MM.1S (cell line): ENCODE data around the gene ENC1.

Source experiments
- DNase-seq: peaks from one replicate; pipeline ENCODE4 v3.0.0-alpha.2; 2015
- H2AFZ ChIP-seq: fragments of 300-600 bp; sonication (generic); 2 replicates; pipeline ENCODE4 v1.6.0; 2016; ENCODE audit warnings: antibody characterized with exemption, low read length
- H3F3A ChIP-seq: fragments of 300-600 bp; sonication (generic); 2 replicates; pipeline ENCODE4 v1.6.1; 2016; ENCODE audit warnings: mild to moderate bottlenecking, antibody characterized with exemption, low read length, moderate library complexity, mixed read lengths; ENCODE audit not compliant: insufficient read depth
- H3K27ac ChIP-seq: fragments of 300-600 bp; sonication (generic); 2 replicates; pipeline ENCODE4 v1.5.1; 2016; ENCODE audit warnings: mild to moderate bottlenecking, low read length
- H3K27me3 ChIP-seq: fragments of 300-600 bp; sonication (generic); replicated peaks from 2 replicates; pipeline ENCODE4 v1.6.0; 2016; ENCODE audit warnings: low read length; ENCODE audit not compliant: insufficient read depth
- H3K36me3 ChIP-seq: fragments of 300-600 bp; sonication (generic); replicated peaks from 2 replicates; pipeline ENCODE4 v1.6.1; 2016; ENCODE audit warnings: mild to moderate bottlenecking, low read length, mixed read lengths; ENCODE audit not compliant: insufficient read depth
- H3K4me1 ChIP-seq: fragments of 300-600 bp; sonication (generic); 2 replicates; pipeline ENCODE4 v1.6.1; 2016; ENCODE audit warnings: low read length, mixed read lengths
- H3K4me2 ChIP-seq: fragments of 300-600 bp; sonication (generic); 2 replicates; pipeline ENCODE4 v1.6.0; 2016; ENCODE audit warnings: low read depth, low read length
- H3K4me3 ChIP-seq: fragments of 300-600 bp; sonication (generic); 2 replicates; pipeline ENCODE4 v1.5.1; 2016; ENCODE audit warnings: low read length, mixed read lengths
- H3K79me2 ChIP-seq: fragments of 300-600 bp; sonication (generic); 2 replicates; pipeline ENCODE4 v1.6.1; 2016; ENCODE audit warnings: mixed run types, low read length, mixed read lengths
- H3K9ac ChIP-seq: fragments of 300-600 bp; sonication (generic); 2 replicates; pipeline ENCODE4 v1.6.1; 2016; ENCODE audit warnings: low read length, mixed read lengths
- H3K9me2 ChIP-seq: fragments of 300-600 bp; sonication (generic); replicated peaks from 2 replicates; pipeline ENCODE4 v1.6.1; 2016; ENCODE audit warnings: mild to moderate bottlenecking, low read length, mixed read lengths; ENCODE audit not compliant: insufficient read depth
- H3K9me3 ChIP-seq: fragments of 300-600 bp; sonication (generic); replicated peaks from 2 replicates; pipeline ENCODE4 v1.6.1; 2016; ENCODE audit warnings: mild to moderate bottlenecking, low read length, mixed read lengths; ENCODE audit not compliant: insufficient read depth
- H4K20me1 ChIP-seq: fragments of 300-600 bp; sonication (generic); 2 replicates; pipeline ENCODE4 v1.6.1; 2016; ENCODE audit warnings: mild to moderate bottlenecking, low read length, moderate library complexity, mixed read lengths; ENCODE audit not compliant: insufficient read depth
- CTCF ChIP-seq: fragments of 300-600 bp; sonication (generic); IDR thresholded peaks from 2 replicates; pipeline ENCODE4 v1.5.1; 2016; ENCODE audit warnings: antibody characterized with exemption, low read length, mixed read lengths
- EZH2 ChIP-seq: fragments of 300-600 bp; sonication (generic); optimal IDR thresholded peaks from 2 replicates; pipeline ENCODE3; 2017; ENCODE audit warnings: low read depth, mild to moderate bottlenecking, antibody characterized with exemption, low read length, mixed read lengths
- EZH2phosphoT487 ChIP-seq: fragments of 300-600 bp; sonication (generic); IDR thresholded peaks from 2 replicates; pipeline ENCODE4 v1.6.1; 2018; ENCODE audit warnings: antibody characterized with exemption, low read length

ENC1 gene

GRCh38 chr5:74612045-74612444 lies 28.5 kb downstream of the ENC1 start:
- H4K20me1 ChIP-seq = no peaks in the 10 kb centered on the region
- no peaks in the 10 kb centered on the region for H3K79me2 ChIP-seq
- no peak overlapping the region for H3K27ac ChIP-seq
- no peak overlapping the region for H2AFZ ChIP-seq
- H3K9me3 ChIP-seq = no peaks in the 10 kb centered on the region
- no peaks in the 10 kb centered on the region for H3K9me2 ChIP-seq
- no peak overlapping the region for H3K9ac ChIP-seq
- H3K27me3 ChIP-seq = no peaks in the 10 kb centered on the region
- H3K36me3 ChIP-seq = no peaks in the 10 kb centered on the region
- no peak overlapping the region for H3K4me2 ChIP-seq
- H3F3A ChIP-seq = no peaks in the 10 kb centered on the region
- H3K4me1 ChIP-seq = no peaks in the 10 kb centered on the region
- no peak overlapping the region for H3K4me3 ChIP-seq
- TF ChIP-seq CTCF = no peak
- TF ChIP-seq EZH2 = no peak
- TF ChIP-seq EZH2phosphoT487 = no peak
- DNase-seq = no peak

GRCh38 chr5:74608736-74609601 lies 31.6 kb downstream of the ENC1 start:
- Histone ChIP-seq H3K9me2 (no peaks in the 10 kb centered on the region), H3K4me2 (no peak overlapping the region), H3K4me1 (no peaks in the 10 kb centered on the region), H2AFZ (no peak overlapping the region), H3K27ac (no peak overlapping the region), H3K9me3 (no peaks in the 10 kb centered on the region), H3F3A (no peaks in the 10 kb centered on the region), H3K36me3 (no peaks in the 10 kb centered on the region), H3K79me2 (no peaks in the 10 kb centered on the region), H3K4me3 (no peak overlapping the region), H3K27me3 (no peaks in the 10 kb centered on the region), H4K20me1 (no peaks in the 10 kb centered on the region), H3K9ac (no peak overlapping the region)
- DNase-seq = no peak
- TF ChIP-seq CTCF (no peak), EZH2 (no peak), EZH2phosphoT487 (no peak)

GRCh38 chr5:74605759-74606158 lies 34.8 kb downstream of the ENC1 start:
- Histone ChIP-seq H4K20me1 (no peaks in the 10 kb centered on the region), H3K79me2 (no peaks in the 10 kb centered on the region), H3K9ac (no peak overlapping the region), H3K27me3 (no peaks in the 10 kb centered on the region), H3F3A (no peaks in the 10 kb centered on the region), H3K4me1 (no peaks in the 10 kb centered on the region), H3K9me2 (no peaks in the 10 kb centered on the region), H3K9me3 (no peaks in the 10 kb centered on the region), H3K36me3 (no peaks in the 10 kb centered on the region), H3K4me2 (no peak overlapping the region), H3K27ac (no peak overlapping the region), H3K4me3 (no peak overlapping the region), H2AFZ (no peak overlapping the region)
- no peak for DNase-seq
- TF ChIP-seq EZH2phosphoT487 = no peak
- no peak for TF ChIP-seq EZH2
- TF ChIP-seq CTCF = no peak
